H1 (cell line): Measurements from ENCODE around the gene SND1. TPM values are rescaled to one million over a fixed set of nuclear protein-coding genes. Genes with fewer than 3 reads are reported as not detected.

ENCODE experiments used
- CTCF ChIA-PET: fragments of 300-600 bp; sonication (Branson Sonifier 250); formaldehyde crosslinking; loops from one replicate; lab custom pipeline; 2021; ENCODE audit not compliant: partially characterized antibody; lab: Charles Lee
- POLR2A ChIA-PET: fragments of 300-600 bp; sonication (Branson Sonifier 250); formaldehyde crosslinking; loops from one replicate; lab custom pipeline; 2021; ENCODE audit warnings: inconsistent platforms; ENCODE audit not compliant: partially characterized antibody; lab: Charles Lee
- DNase-seq, 2 experiments: peaks; one replicate each; pipeline versions ENCODE4 v3.0.0 to v3.0.0-alpha.2; 2010 to 2022; ENCODE audit warnings: low spot score in 2 of 2, low read depth in 1 of 2, mixed read lengths in 1 of 2
- FAIRE-seq: peaks from 2 replicates; lab custom pipeline; 2011; peaks lifted over from hg19 to GRCh38; lab: Jason Lieb, UNC
- H2AFZ ChIP-seq: 2 replicates; pipeline ENCODE4 v1.8.1; 2012; ENCODE audit warnings: low read length, inconsistent platforms
- H2AK5ac ChIP-seq: 2 replicates; pipeline ENCODE4 v1.6.1; 2013; ENCODE audit warnings: low read depth, low read length
- H2BK120ac ChIP-seq: replicated peaks from 2 replicates; pipeline ENCODE3; 2013; ENCODE audit warnings: low read depth, low read length, inconsistent platforms
- H2BK12ac ChIP-seq: 2 replicates; pipeline ENCODE4 v1.6.1; 2013; ENCODE audit warnings: low read depth, low read length
- H2BK15ac ChIP-seq: 2 replicates; pipeline ENCODE4 v1.6.1; 2013; ENCODE audit warnings: low read length
- H2BK20ac ChIP-seq: 2 replicates; pipeline ENCODE4 v1.6.1; 2013; ENCODE audit warnings: low read length
- H2BK5ac ChIP-seq: 2 replicates; pipeline ENCODE4 v1.6.1; 2013; ENCODE audit warnings: low read depth, low read length
- H3K14ac ChIP-seq: 2 replicates; pipeline ENCODE4 v1.6.1; 2013; ENCODE audit warnings: inconsistent platforms; ENCODE audit not compliant: insufficient read length
- H3K18ac ChIP-seq: 2 replicates; pipeline ENCODE4 v1.6.1; 2013; ENCODE audit warnings: low read length; ENCODE audit errors: extremely low read depth
- H3K23ac ChIP-seq: 2 replicates; pipeline ENCODE4 v1.6.1; 2013; ENCODE audit warnings: inconsistent platforms; ENCODE audit not compliant: insufficient read length
- H3K23me2 ChIP-seq: 2 replicates; pipeline ENCODE4 v1.6.1; 2013; ENCODE audit warnings: low read depth, low read length
- H3K27ac ChIP-seq: 2 replicates; pipeline ENCODE4 v1.6.1; 2011; ENCODE audit warnings: low read depth, low read length, inconsistent platforms
- H3K27me3 ChIP-seq, 4 experiments: replicated peaks in 1 of 4; 1 replicate in 1 of 4; 2 replicates in 3 of 4; pipeline versions ENCODE4 v1.6.1 to v1.8.1; 2011 to 2013; ENCODE audit warnings: low read length in 3 of 4, mild to moderate bottlenecking in 3 of 4, inconsistent platforms in 2 of 4, mixed read lengths in 2 of 4, moderate library complexity in 1 of 4; ENCODE audit not compliant: control insufficient read depth in 3 of 4, insufficient read depth in 3 of 4; ENCODE audit errors: extremely low read depth in 1 of 4
- H3K36me3 ChIP-seq, 4 experiments: 2 replicates each; pipeline versions ENCODE4 v1.6.1 to v1.8.1; 2011 to 2013; ENCODE audit warnings: mild to moderate bottlenecking in 4 of 4, low read length in 3 of 4, moderate library complexity in 2 of 4, control low read depth in 1 of 4, inconsistent platforms in 1 of 4; ENCODE audit not compliant: insufficient read depth in 4 of 4, control insufficient read depth in 2 of 4
- H3K4ac ChIP-seq: replicated peaks from 2 replicates; pipeline ENCODE3; 2013; ENCODE audit warnings: low read length, low read depth, mixed read lengths, inconsistent platforms; ENCODE audit not compliant: insufficient read length
- H3K4me1 ChIP-seq, 4 experiments: replicated peaks in 1 of 4; 1 replicate in 1 of 4; 2 replicates in 3 of 4; pipeline versions ENCODE4 v1.6.1 to v1.8.1; 2011 to 2013; ENCODE audit warnings: low read length in 3 of 4, inconsistent platforms in 2 of 4, mixed read lengths in 1 of 4; ENCODE audit not compliant: insufficient read depth in 4 of 4, control insufficient read depth in 3 of 4
- H3K4me2 ChIP-seq, 2 experiments: 2 replicates each; pipeline versions ENCODE4 v1.6.1 to v1.8.1; 2011 to 2013; ENCODE audit warnings: low read depth in 2 of 2, low read length in 2 of 2, control low read depth in 1 of 2, inconsistent platforms in 1 of 2, mild to moderate bottlenecking in 1 of 2; ENCODE audit not compliant: insufficient read depth in 1 of 2
- H3K4me3 ChIP-seq, 4 experiments: fragments of 200-600, 300-600 bp in 1 of 4; sonication (generic), shearing (Covaris generic), sonication (Bioruptor Twin) in 1 of 4; 2 replicates each; pipeline versions ENCODE4 v1.5.1 to v1.8.1; 2011 to 2016; ENCODE audit warnings: low read length in 4 of 4, low read depth in 3 of 4, control low read depth in 2 of 4, inconsistent platforms in 2 of 4, mild to moderate bottlenecking in 2 of 4, mixed read lengths in 1 of 4, moderate library complexity in 1 of 4; ENCODE audit not compliant: insufficient read depth in 2 of 4; ENCODE audit errors: extremely low read depth in 1 of 4
- H3K56ac ChIP-seq: replicated peaks from 2 replicates; pipeline ENCODE3; 2013; ENCODE audit warnings: low read depth, mild to moderate bottlenecking, mixed read lengths, low read length, inconsistent platforms; ENCODE audit not compliant: insufficient read length
- H3K79me1 ChIP-seq: 2 replicates; pipeline ENCODE4 v1.6.1; 2013; ENCODE audit warnings: low read depth, low read length, control low read depth
- H3K79me2 ChIP-seq, 2 experiments: 2 replicates each; pipeline versions ENCODE4 v1.6.1 to v1.8.1; 2012 to 2013; ENCODE audit warnings: low read length in 2 of 2, mild to moderate bottlenecking in 2 of 2, inconsistent platforms in 1 of 2; ENCODE audit not compliant: insufficient read depth in 2 of 2, control insufficient read depth in 1 of 2
- H3K9ac ChIP-seq, 4 experiments: replicated peaks in 1 of 4; 1 replicate in 1 of 4; 2 replicates in 3 of 4; pipeline versions ENCODE4 v1.6.1 to v1.8.1; 2011 to 2013; ENCODE audit warnings: low read depth in 3 of 4, low read length in 3 of 4, control low read depth in 2 of 4, mild to moderate bottlenecking in 2 of 4, moderate library complexity in 2 of 4, inconsistent platforms in 1 of 4; ENCODE audit errors: extremely low read depth in 1 of 4
- H3K9me3 ChIP-seq, 2 experiments: 2 replicates each; pipeline versions ENCODE4 v1.6.1 to v1.8.1; 2012 to 2013; ENCODE audit warnings: mild to moderate bottlenecking in 2 of 2, moderate library complexity in 2 of 2, control low read depth in 1 of 2, inconsistent platforms in 1 of 2, low read depth in 1 of 2, low read length in 1 of 2, mixed read lengths in 1 of 2; ENCODE audit not compliant: insufficient read depth in 2 of 2
- H4K20me1 ChIP-seq, 2 experiments: replicated peaks in 1 of 2; 2 replicates each; pipeline versions ENCODE3 to v1.8.1; 2011 to 2013; ENCODE audit warnings: inconsistent platforms in 2 of 2, low read length in 2 of 2, mild to moderate bottlenecking in 1 of 2; ENCODE audit not compliant: insufficient read depth in 2 of 2, control insufficient read depth in 1 of 2
- H4K5ac ChIP-seq: 2 replicates; pipeline ENCODE4 v1.6.1; 2013; ENCODE audit warnings: low read length, low read depth, mixed read lengths, inconsistent platforms; ENCODE audit not compliant: insufficient read length
- H4K8ac ChIP-seq: 2 replicates; pipeline ENCODE4 v1.8.0; 2013; ENCODE audit warnings: mild to moderate bottlenecking, moderate library complexity, low read length, inconsistent platforms; ENCODE audit not compliant: insufficient read depth; ENCODE audit errors: extremely low read depth
- H4K91ac ChIP-seq: replicated peaks from 2 replicates; pipeline ENCODE3; 2013; ENCODE audit warnings: low read length, mixed read lengths, inconsistent platforms; ENCODE audit not compliant: insufficient read length
- BCL11A ChIP-seq, 2 experiments: IDR thresholded peaks; one replicate each; pipeline ENCODE4 v1.6.1; 2011; ENCODE audit warnings: low read depth in 2 of 2, low read length in 2 of 2, mild to moderate bottlenecking in 2 of 2
- CBX5 ChIP-seq: fragments of 300-800, 300-1000 bp; sonication (generic); IDR thresholded peaks from 2 replicates; pipeline ENCODE4 v1.7.1; 2016; ENCODE audit warnings: antibody characterized with exemption, low read length, low read depth
- FOSL1 ChIP-seq: IDR thresholded peaks from 2 replicates; pipeline ENCODE4 v1.6.1; 2011; ENCODE audit warnings: mild to moderate bottlenecking, low read depth, low read length, moderate library complexity; ENCODE audit not compliant: insufficient read depth
- GTF2F1 ChIP-seq: IDR thresholded peaks from 2 replicates; pipeline ENCODE4 v1.6.1; 2012; ENCODE audit warnings: low read depth, low read length, improper control_type of control experiment, borderline replicate concordance
- RBBP5 ChIP-seq: IDR thresholded peaks from 2 replicates; pipeline ENCODE4 v1.7.1; 2012; ENCODE audit warnings: low read depth, mild to moderate bottlenecking, inconsistent platforms, low read length, moderate library complexity, borderline replicate concordance
- SP2 ChIP-seq: IDR thresholded peaks from 2 replicates; pipeline ENCODE4 v1.6.1; 2012; ENCODE audit warnings: mild to moderate bottlenecking, low read length, inconsistent platforms
- SUZ12 ChIP-seq: fragments of 200-600 bp; sonication (generic); IDR thresholded peaks from 2 replicates; pipeline ENCODE4 v1.6.1; 2012; ENCODE audit warnings: mild to moderate bottlenecking, inconsistent platforms, low read length, moderate library complexity, mixed read lengths
- WGBS, 2 experiments: shearing (Covaris generic) in 1 of 2; methylation state at CpG; one replicate each; pipeline versions ENCODE4 v1.1.6 to v1.1.7; 2013 to 2015; ENCODE audit warnings: low lambda C conversion rate in 2 of 2, mixed read lengths in 2 of 2, inconsistent platforms in 1 of 2, low coverage in 1 of 2, missing lambda C conversion rate in 1 of 2; ENCODE audit not compliant: insufficient replicate concordance in 2 of 2, insufficient coverage in 1 of 2, insufficient read length in 1 of 2; ENCODE audit errors: extremely low coverage in 1 of 2, missing lambda C conversion rate in 1 of 2; 5-methylcytosine and 5-hydroxymethylcytosine counted together
- polyA plus RNA-seq, 7 experiments: library from polyadenylated mRNA; depleted of rRNA in 3 of 7; stranded (reverse) in 5 of 7; unstranded in 2 of 7; fragments of >200 nt in 5 of 7; fragments of 200-250 nt in 2 of 7; gene quantifications; 1 replicate in 5 of 7; 2 replicates in 1 of 7; 4 replicates in 1 of 7; pipeline versions ENCODE4 v1.2.1 to v1.2.3, GENCODE V29; 2011 to 2013; ENCODE audit warnings: missing spikeins in 2 of 7, mixed read lengths in 2 of 7
- total RNA-seq: library from RNA; stranded (reverse); fragmentation: NEBNext Ultra II Directional; extraction: Animal tissue kit (Norgen Biotek cat#: 25700); gene quantifications from 2 replicates; pipeline ENCODE4 v1.2.1, GENCODE V29; 2021
- TF ChIP-seq, protein P1 (sequence below): IDR thresholded peaks from 2 replicates; pipeline ENCODE4 v1.6.1; 2012; ENCODE audit warnings: inconsistent platforms
- TF ChIP-seq, protein P2 (sequence below): IDR thresholded peaks from 2 replicates; pipeline ENCODE4 v1.6.1; 2011; ENCODE audit warnings: low read depth, mild to moderate bottlenecking, low read length; ENCODE audit not compliant: insufficient read depth

The SND1 gene
- total and polyA plus RNA-seq, 2 of the 8 experiments (the other 6 are each of a cell fraction or from before 2014, with no cell fraction given), result 122 to 290 TPM

DNA sequence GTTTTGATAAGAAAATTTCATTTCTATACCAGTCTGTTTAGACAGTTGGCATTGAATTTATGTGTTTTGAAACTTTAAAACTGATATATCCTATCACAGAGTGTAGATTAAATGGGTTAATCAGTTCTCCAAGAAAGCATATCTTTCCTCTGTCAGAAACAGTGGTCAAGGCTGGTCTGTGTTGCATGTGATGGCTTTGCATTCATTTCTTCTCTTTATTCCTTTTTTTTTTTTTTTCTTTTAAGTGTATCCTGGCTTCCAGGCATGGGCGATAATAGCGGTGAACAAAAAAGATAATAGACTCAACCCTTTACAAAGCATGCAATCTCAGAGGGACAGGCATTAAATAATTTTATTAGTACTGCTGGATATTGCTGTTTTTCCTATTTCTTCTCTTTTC is 242.6 kb downstream of the SND1 start:
- peaks cover 0 to 13% of the 10 kb centered on the region in 2 experiments; a peak in 2 of 4 replicates for H3K79me2 ChIP-seq
- no peak overlapping the region for H2BK12ac ChIP-seq
- H2BK120ac ChIP-seq, result no peak overlapping the region
- H2BK15ac ChIP-seq, result no peak overlapping the region
- H3K9me3 ChIP-seq, result no peaks in the 10 kb centered on the region
- H3K36me3 ChIP-seq, result peaks cover 0 to 9% (median 4%) of the 10 kb centered on the region in 4 experiments; a peak in 3 of 8 replicates
- H3K14ac ChIP-seq, result no peak overlapping the region
- no peak overlapping the region for H3K23ac ChIP-seq
- ChIA-PET POLR2A (no interaction called here), CTCF (interaction anchor here (0.5 kb wide), 1 partner anchor 508 kb away, joined by 3 read pairs; no protein-coding TSS in a partner anchor)
- H3K4ac ChIP-seq, result no peak overlapping the region
- peaks cover 2 to 33% (median 3%) of the 10 kb centered on the region in 4 experiments; a peak in 5 of 7 replicates for H3K4me1 ChIP-seq
- no peaks in the 10 kb centered on the region for H3K79me1 ChIP-seq
- 84% methylated on average over 2 of the region's 2 CpGs; no CpG with 5 or more reads in 1 of the 2 experiments for WGBS, 2 experiments
- H3K56ac ChIP-seq, result no peak overlapping the region
- H2BK20ac ChIP-seq, result no peak overlapping the region
- no peak overlapping the region for H4K91ac ChIP-seq
- H4K8ac ChIP-seq, result no peak overlapping the region
- DNase-seq (no peak), FAIRE-seq (no peak)
- no peak overlapping the region for H3K27ac ChIP-seq
- no peak overlapping the region for H3K18ac ChIP-seq
- H4K20me1 ChIP-seq, result peaks cover 2 to 3% of the 10 kb centered on the region in 2 experiments
- no peak overlapping the region for H2AK5ac ChIP-seq
- no peak overlapping the region for H3K9ac ChIP-seq
- no peaks in the 10 kb centered on the region for H3K23me2 ChIP-seq
- H3K4me3 ChIP-seq, result no peak overlapping the region
- no peaks in the 10 kb centered on the region for H3K27me3 ChIP-seq
- H4K5ac ChIP-seq, result no peak overlapping the region
- no peak overlapping the region for H2AFZ ChIP-seq
- TF ChIP-seq BCL11A (IDR thresholded peaks at IDR 0.05; ENCODE audit: low read depth in 2 of 2, low read length in 2 of 2) (no peak), RBBP5 (no peak), GTF2F1 (no peak), FOSL1 (no peak), CBX5 (no peak), SUZ12 (no peak), SP2 (no peak)
- TF ChIP-seq, protein P1, sequence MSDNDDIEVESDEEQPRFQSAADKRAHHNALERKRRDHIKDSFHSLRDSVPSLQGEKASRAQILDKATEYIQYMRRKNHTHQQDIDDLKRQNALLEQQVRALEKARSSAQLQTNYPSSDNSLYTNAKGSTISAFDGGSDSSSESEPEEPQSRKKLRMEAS, result no peak
- TF ChIP-seq, protein P2, sequence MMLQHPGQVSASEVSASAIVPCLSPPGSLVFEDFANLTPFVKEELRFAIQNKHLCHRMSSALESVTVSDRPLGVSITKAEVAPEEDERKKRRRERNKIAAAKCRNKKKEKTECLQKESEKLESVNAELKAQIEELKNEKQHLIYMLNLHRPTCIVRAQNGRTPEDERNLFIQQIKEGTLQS, result no peak
- no peak overlapping the region for H3K4me2 ChIP-seq
- no peak overlapping the region for H2BK5ac ChIP-seq
